Ishikawa (cell line): Measurements from ENCODE around the gene GRID1.

ENCODE experiments used
- CEBPB ChIP-seq: IDR thresholded peaks from 2 replicates; pipeline ENCODE4 v1.6.1; 2012
- EGR1 ChIP-seq: IDR thresholded peaks from 2 replicates; pipeline ENCODE4 v1.6.1; 2012
- EP300 ChIP-seq: IDR thresholded peaks from 2 replicates; pipeline ENCODE4 v1.6.1; 2012; ENCODE audit warnings: borderline replicate concordance
- FOXM1 ChIP-seq: IDR thresholded peaks from 2 replicates; pipeline ENCODE4 v1.6.1; 2012; ENCODE audit warnings: low read depth, borderline replicate concordance
- MAX ChIP-seq: IDR thresholded peaks from 2 replicates; pipeline ENCODE4 v1.6.1; 2012
- RAD21 ChIP-seq: IDR thresholded peaks from 2 replicates; pipeline ENCODE4 v1.6.1; 2012; ENCODE audit warnings: low read depth
- TAF1 ChIP-seq: IDR thresholded peaks from 2 replicates; pipeline ENCODE4 v1.6.1; 2012; ENCODE audit warnings: low read depth, mild to moderate bottlenecking
- TCF12 ChIP-seq: IDR thresholded peaks from 2 replicates; pipeline ENCODE4 v1.6.1; 2012; ENCODE audit warnings: low read depth
- TEAD4 ChIP-seq: IDR thresholded peaks from 2 replicates; pipeline ENCODE4 v1.6.1; 2012
- USF1 ChIP-seq: IDR thresholded peaks from 2 replicates; pipeline ENCODE4 v1.6.1; 2012
- YY1 ChIP-seq: IDR thresholded peaks from 2 replicates; pipeline ENCODE4 v1.6.1; 2012; ENCODE audit warnings: low read depth
- ZBTB7A ChIP-seq: IDR thresholded peaks from 2 replicates; pipeline ENCODE4 v1.6.1; 2012; ENCODE audit warnings: low read depth

- TF ChIP-seq USF1 = no peak
- TF ChIP-seq MAX = no peak
- no peak for TF ChIP-seq ZBTB7A
- no peak for TF ChIP-seq EGR1
- TF ChIP-seq CEBPB = no peak
- TF ChIP-seq EP300 = no peak
- TF ChIP-seq TAF1 = no peak
- no peak for TF ChIP-seq FOXM1
- no peak for TF ChIP-seq TCF12
- TF ChIP-seq TEAD4 = no peak
- no peak for TF ChIP-seq RAD21
- TF ChIP-seq YY1 = no peak
Observed at GRCh38 chr10:85647741-85648140, 718.9 kb downstream of the GRID1 start.
